ENCODE results near the gene SLC35F1.

DNA sequence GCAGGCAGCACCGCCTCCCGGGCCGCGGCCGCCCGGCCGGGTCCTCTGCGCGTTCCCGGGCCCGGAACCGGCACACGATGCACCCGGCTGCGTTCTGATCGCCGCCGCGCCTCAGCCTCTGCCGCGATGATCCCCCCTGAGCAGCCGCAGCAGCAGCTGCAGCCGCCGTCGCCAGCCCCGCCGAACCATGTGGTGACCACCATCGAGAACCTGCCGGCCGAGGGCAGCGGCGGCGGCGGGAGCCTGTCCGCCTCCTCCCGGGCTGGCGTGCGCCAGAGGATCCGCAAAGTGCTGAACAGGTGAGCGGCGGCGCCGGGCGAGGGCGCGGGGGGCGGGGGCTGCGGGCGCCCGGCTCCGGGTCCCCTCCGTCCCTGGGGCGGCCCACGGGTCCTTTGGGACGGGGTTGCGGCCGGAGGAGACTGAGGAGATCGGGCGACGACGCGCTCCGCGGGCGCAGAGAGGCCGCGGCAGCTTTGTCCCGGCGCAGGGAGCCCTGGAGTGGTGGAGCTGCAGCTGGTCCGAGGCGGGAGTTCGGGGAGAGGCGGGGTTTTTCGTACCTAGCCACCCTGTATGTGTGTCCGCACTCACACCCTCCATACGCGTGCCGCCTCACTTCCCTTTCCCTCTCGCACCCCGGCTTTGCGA, 659 bp downstream of the SLC35F1 start:
- TF ChIP-seq HDGF (IDR thresholded peaks at IDR 0.05; ENCODE audit: borderline replicate concordance) (no peak), FOXA1 (IDR thresholded peaks at IDR 0.05) (no peak), ELF4 (IDR thresholded peaks at IDR 0.05) (no peak), FOXK2 (IDR thresholded peaks at IDR 0.05) (no peak), FOXM1 (IDR thresholded peaks at IDR 0.05; ENCODE audit: borderline replicate concordance) (no peak), ZNF384 (IDR thresholded peaks at IDR 0.05) (no peak), BHLHE40 (IDR thresholded peaks at IDR 0.05; ENCODE audit: borderline replicate concordance) (no peak), SP1 (IDR thresholded peaks at IDR 0.05) (no peak), L3MBTL2 (conservative IDR thresholded peaks at IDR 0.05) (no peak)
- TF ChIP-seq, protein P1, sequence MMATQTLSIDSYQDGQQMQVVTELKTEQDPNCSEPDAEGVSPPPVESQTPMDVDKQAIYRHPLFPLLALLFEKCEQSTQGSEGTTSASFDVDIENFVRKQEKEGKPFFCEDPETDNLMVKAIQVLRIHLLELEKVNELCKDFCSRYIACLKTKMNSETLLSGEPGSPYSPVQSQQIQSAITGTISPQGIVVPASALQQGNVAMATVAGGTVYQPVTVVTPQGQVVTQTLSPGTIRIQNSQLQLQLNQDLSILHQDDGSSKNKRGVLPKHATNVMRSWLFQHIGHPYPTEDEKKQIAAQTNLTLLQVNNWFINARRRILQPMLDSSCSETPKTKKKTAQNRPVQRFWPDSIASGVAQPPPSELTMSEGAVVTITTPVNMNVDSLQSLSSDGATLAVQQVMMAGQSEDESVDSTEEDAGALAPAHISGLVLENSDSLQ (IDR thresholded peaks at IDR 0.05) = no peak
